GM23338 (cell line): Measurements from ENCODE around the gene DUSP1.

Experiments used
- CREB1 ChIP-seq: fragments of 250-450 bp; sonication (Bioruptor Pico); IDR thresholded peaks from 2 replicates; pipeline ENCODE4 v1.5.0; 2020; ENCODE audit warnings: low read depth, mild to moderate bottlenecking, moderate library complexity
- EZH2 ChIP-seq: fragments of 200-600 bp; sonication (generic); IDR thresholded peaks from one replicate; pipeline ENCODE4 v1.8.0; 2017; ENCODE audit warnings: antibody characterized with exemption, mild to moderate bottlenecking, low read depth; ENCODE audit not compliant: unreplicated experiment
- EZH2phosphoT487 ChIP-seq: fragments of 200-600 bp; sonication (generic); IDR thresholded peaks from one replicate; pipeline ENCODE4 v1.8.1; 2018; ENCODE audit warnings: antibody characterized with exemption; ENCODE audit not compliant: unreplicated experiment
- JUNB ChIP-seq: IDR thresholded peaks from one replicate; pipeline ENCODE4 v1.6.1; 2016; ENCODE audit warnings: antibody characterized with exemption; ENCODE audit not compliant: unreplicated experiment
- NANOG ChIP-seq: IDR thresholded peaks from 2 replicates; pipeline ENCODE4 v1.6.1; 2016; ENCODE audit warnings: antibody characterized with exemption, borderline replicate concordance
- POLR2AphosphoS5 ChIP-seq: IDR thresholded peaks from 2 replicates; pipeline ENCODE4 v1.6.1; 2016; ENCODE audit warnings: antibody characterized with exemption, low read depth
- STAT1 ChIP-seq: IDR thresholded peaks from one replicate; pipeline ENCODE4 v1.6.1; 2016; ENCODE audit warnings: antibody characterized with exemption; ENCODE audit not compliant: unreplicated experiment
- ZNF114 ChIP-seq: fragments of 250-450 bp; sonication (Bioruptor Pico); IDR thresholded peaks from 2 replicates; pipeline ENCODE4 v1.5.0; 2020; ENCODE audit warnings: mild to moderate bottlenecking, moderate library complexity
- ZNF331 ChIP-seq: fragments of 250-450 bp; sonication (Bioruptor Pico); IDR thresholded peaks from 2 replicates; pipeline ENCODE4 v1.5.0; 2020; ENCODE audit warnings: low read depth, mild to moderate bottlenecking, moderate library complexity
- TF ChIP-seq, protein P1 (sequence below), 2 experiments: fragments of 200-600 bp in 1 of 2; sonication (generic) in 1 of 2; conservative IDR thresholded peaks; 2 replicates each; pipeline versions ENCODE4 v1.5.1 to v1.6.1; 2016 to 2017; ENCODE audit warnings: antibody characterized with exemption in 2 of 2, low read depth in 2 of 2, mild to moderate bottlenecking in 2 of 2, moderate library complexity in 1 of 2
- TF ChIP-seq, protein P2 (sequence below): IDR thresholded peaks from one replicate; pipeline ENCODE4 v1.6.1; 2018; ENCODE audit warnings: antibody characterized with exemption; ENCODE audit not compliant: unreplicated experiment
- TF ChIP-seq, protein P3 (sequence below): IDR thresholded peaks from 2 replicates; pipeline ENCODE4 v1.6.1; 2016; ENCODE audit warnings: antibody characterized with exemption
- TF ChIP-seq, protein P4 (sequence below): fragments of 250-450 bp; sonication (Bioruptor Pico); IDR thresholded peaks from 2 replicates; pipeline ENCODE4 v1.5.0; 2020; ENCODE audit warnings: mild to moderate bottlenecking, moderate library complexity

DNA sequence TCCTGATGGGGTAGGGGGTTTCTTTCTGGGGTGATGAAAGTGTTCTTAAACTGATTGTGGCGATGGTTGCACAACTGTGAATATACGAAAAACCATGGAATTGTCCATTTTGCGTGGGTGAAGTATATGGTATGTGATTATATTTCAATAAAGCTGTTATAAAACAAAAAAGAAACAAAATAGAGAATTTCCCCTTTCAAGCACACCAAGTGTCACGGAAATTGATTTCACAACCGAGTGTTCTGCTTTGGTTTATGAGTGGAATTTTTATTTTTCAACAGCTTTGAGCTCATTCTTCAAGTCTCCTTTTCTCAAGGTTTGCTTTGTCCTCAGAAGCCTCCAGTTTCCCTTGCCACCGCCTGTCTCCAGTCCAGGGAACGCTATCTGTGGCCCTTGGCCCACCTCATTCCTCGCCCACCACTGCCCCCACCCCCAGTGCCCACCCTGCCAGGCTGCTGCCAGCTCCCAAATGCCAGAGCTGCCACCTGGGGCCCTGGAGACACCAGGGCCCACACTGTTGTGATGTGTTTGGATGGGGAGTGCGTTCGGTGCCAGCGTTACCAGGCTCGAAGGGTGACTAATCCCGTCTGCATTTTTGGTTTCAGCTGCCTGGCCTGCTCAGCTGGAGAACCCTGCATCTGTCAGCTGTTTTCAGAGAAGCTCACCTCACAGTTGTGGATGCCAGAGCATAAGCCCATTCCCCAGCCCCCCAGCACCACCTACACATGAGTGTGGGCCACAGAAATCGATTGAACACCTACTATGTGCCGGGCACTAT lies 30.4 kb downstream of the DUSP1 start:
- TF ChIP-seq, protein P1, sequence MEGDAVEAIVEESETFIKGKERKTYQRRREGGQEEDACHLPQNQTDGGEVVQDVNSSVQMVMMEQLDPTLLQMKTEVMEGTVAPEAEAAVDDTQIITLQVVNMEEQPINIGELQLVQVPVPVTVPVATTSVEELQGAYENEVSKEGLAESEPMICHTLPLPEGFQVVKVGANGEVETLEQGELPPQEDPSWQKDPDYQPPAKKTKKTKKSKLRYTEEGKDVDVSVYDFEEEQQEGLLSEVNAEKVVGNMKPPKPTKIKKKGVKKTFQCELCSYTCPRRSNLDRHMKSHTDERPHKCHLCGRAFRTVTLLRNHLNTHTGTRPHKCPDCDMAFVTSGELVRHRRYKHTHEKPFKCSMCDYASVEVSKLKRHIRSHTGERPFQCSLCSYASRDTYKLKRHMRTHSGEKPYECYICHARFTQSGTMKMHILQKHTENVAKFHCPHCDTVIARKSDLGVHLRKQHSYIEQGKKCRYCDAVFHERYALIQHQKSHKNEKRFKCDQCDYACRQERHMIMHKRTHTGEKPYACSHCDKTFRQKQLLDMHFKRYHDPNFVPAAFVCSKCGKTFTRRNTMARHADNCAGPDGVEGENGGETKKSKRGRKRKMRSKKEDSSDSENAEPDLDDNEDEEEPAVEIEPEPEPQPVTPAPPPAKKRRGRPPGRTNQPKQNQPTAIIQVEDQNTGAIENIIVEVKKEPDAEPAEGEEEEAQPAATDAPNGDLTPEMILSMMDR (conservative IDR thresholded peaks at IDR 0.05; ENCODE audit: low read depth in 2 of 2) = no peak
- TF ChIP-seq EZH2phosphoT487 = no peak
- no peak for TF ChIP-seq EZH2
- no peak for TF ChIP-seq POLR2AphosphoS5
- TF ChIP-seq, protein P2, sequence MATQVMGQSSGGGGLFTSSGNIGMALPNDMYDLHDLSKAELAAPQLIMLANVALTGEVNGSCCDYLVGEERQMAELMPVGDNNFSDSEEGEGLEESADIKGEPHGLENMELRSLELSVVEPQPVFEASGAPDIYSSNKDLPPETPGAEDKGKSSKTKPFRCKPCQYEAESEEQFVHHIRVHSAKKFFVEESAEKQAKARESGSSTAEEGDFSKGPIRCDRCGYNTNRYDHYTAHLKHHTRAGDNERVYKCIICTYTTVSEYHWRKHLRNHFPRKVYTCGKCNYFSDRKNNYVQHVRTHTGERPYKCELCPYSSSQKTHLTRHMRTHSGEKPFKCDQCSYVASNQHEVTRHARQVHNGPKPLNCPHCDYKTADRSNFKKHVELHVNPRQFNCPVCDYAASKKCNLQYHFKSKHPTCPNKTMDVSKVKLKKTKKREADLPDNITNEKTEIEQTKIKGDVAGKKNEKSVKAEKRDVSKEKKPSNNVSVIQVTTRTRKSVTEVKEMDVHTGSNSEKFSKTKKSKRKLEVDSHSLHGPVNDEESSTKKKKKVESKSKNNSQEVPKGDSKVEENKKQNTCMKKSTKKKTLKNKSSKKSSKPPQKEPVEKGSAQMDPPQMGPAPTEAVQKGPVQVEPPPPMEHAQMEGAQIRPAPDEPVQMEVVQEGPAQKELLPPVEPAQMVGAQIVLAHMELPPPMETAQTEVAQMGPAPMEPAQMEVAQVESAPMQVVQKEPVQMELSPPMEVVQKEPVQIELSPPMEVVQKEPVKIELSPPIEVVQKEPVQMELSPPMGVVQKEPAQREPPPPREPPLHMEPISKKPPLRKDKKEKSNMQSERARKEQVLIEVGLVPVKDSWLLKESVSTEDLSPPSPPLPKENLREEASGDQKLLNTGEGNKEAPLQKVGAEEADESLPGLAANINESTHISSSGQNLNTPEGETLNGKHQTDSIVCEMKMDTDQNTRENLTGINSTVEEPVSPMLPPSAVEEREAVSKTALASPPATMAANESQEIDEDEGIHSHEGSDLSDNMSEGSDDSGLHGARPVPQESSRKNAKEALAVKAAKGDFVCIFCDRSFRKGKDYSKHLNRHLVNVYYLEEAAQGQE = no peak
- TF ChIP-seq STAT1 = no peak
- TF ChIP-seq, protein P3, sequence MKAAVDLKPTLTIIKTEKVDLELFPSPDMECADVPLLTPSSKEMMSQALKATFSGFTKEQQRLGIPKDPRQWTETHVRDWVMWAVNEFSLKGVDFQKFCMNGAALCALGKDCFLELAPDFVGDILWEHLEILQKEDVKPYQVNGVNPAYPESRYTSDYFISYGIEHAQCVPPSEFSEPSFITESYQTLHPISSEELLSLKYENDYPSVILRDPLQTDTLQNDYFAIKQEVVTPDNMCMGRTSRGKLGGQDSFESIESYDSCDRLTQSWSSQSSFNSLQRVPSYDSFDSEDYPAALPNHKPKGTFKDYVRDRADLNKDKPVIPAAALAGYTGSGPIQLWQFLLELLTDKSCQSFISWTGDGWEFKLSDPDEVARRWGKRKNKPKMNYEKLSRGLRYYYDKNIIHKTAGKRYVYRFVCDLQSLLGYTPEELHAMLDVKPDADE = no peak
- no peak for TF ChIP-seq CREB1 (CRISPR knock-in tag)
- TF ChIP-seq ZNF331 (CRISPR knock-in tag) = no peak
- no peak for TF ChIP-seq JUNB
- TF ChIP-seq ZNF114 (CRISPR knock-in tag) = no peak
- no peak for TF ChIP-seq NANOG
- TF ChIP-seq, protein P4, sequence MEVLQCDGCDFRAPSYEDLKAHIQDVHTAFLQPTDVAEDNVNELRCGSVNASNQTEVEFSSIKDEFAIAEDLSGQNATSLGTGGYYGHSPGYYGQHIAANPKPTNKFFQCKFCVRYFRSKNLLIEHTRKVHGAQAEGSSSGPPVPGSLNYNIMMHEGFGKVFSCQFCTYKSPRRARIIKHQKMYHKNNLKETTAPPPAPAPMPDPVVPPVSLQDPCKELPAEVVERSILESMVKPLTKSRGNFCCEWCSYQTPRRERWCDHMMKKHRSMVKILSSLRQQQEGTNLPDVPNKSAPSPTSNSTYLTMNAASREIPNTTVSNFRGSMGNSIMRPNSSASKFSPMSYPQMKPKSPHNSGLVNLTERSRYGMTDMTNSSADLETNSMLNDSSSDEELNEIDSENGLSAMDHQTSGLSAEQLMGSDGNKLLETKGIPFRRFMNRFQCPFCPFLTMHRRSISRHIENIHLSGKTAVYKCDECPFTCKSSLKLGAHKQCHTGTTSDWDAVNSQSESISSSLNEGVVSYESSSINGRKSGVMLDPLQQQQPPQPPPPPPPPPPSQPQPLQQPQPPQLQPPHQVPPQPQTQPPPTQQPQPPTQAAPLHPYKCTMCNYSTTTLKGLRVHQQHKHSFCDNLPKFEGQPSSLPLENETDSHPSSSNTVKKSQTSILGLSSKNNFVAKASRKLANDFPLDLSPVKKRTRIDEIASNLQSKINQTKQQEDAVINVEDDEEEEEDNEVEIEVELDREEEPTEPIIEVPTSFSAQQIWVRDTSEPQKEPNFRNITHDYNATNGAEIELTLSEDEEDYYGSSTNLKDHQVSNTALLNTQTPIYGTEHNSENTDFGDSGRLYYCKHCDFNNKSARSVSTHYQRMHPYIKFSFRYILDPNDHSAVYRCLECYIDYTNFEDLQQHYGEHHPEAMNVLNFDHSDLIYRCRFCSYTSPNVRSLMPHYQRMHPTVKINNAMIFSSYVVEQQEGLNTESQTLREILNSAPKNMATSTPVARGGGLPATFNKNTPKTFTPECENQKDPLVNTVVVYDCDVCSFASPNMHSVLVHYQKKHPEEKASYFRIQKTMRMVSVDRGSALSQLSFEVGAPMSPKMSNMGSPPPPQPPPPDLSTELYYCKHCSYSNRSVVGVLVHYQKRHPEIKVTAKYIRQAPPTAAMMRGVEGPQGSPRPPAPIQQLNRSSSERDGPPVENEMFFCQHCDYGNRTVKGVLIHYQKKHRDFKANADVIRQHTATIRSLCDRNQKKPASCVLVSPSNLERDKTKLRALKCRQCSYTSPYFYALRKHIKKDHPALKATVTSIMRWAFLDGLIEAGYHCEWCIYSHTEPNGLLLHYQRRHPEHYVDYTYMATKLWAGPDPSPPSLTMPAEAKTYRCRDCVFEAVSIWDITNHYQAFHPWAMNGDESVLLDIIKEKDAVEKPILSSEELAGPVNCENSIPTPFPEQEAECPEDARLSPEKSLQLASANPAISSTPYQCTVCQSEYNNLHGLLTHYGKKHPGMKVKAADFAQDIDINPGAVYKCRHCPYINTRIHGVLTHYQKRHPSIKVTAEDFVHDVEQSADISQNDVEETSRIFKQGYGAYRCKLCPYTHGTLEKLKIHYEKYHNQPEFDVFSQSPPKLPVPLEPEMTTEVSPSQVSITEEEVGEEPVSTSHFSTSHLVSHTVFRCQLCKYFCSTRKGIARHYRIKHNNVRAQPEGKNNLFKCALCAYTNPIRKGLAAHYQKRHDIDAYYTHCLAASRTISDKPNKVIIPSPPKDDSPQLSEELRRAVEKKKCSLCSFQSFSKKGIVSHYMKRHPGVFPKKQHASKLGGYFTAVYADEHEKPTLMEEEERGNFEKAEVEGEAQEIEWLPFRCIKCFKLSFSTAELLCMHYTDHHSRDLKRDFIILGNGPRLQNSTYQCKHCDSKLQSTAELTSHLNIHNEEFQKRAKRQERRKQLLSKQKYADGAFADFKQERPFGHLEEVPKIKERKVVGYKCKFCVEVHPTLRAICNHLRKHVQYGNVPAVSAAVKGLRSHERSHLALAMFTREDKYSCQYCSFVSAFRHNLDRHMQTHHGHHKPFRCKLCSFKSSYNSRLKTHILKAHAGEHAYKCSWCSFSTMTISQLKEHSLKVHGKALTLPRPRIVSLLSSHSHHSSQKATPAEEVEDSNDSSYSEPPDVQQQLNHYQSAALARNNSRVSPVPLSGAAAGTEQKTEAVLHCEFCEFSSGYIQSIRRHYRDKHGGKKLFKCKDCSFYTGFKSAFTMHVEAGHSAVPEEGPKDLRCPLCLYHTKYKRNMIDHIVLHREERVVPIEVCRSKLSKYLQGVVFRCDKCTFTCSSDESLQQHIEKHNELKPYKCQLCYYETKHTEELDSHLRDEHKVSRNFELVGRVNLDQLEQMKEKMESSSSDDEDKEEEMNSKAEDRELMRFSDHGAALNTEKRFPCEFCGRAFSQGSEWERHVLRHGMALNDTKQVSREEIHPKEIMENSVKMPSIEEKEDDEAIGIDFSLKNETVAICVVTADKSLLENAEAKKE = no peak
